Thyroid gland (tissue), 4 donors: Measurements from ENCODE around the gene THSD7B.

Experiments
- CTCF ChIP-seq, 6 experiments: fragments of 200-600 bp in 3 of 6; fragments of 450-650 bp in 3 of 6; sonication (generic) in 3 of 6; IDR thresholded peaks; one replicate each; pipeline ENCODE4 v1.5.1; 2016 to 2019; ENCODE audit warnings: antibody characterized with exemption in 6 of 6, mild to moderate bottlenecking in 2 of 6, inconsistent platforms in 1 of 6, moderate library complexity in 1 of 6
- POLR2A ChIP-seq, 2 donors: fragments of 450-650 bp; IDR thresholded peaks; one replicate each; pipeline ENCODE4 v1.6.1; 2017; ENCODE audit warnings: antibody characterized with exemption in 2 of 2, mild to moderate bottlenecking in 2 of 2, moderate library complexity in 1 of 2

GRCh38 chr2:137223722-137224121 lies 458.4 kb downstream of the THSD7B start:
- TF ChIP-seq CTCF (IDR thresholded peaks at IDR 0.05) (no peak), POLR2A (IDR thresholded peaks at IDR 0.05) (no peak)
